CD8-positive, alpha-beta memory T cell (primary cell): Measurements from ENCODE around the gene SEMA6A. TPM values are rescaled to one million over a fixed set of nuclear protein-coding genes. Genes with fewer than 3 reads are reported as not detected.
A peak's percentile ranks its signal among the peaks of the same experiment; 100 is the strongest.

Experiments
- CTCF ChIA-PET: fragments of 350-600 bp; sonication (Branson Sonifier 250); formaldehyde crosslinking; loops from one replicate; lab custom pipeline; 2021; ENCODE audit warnings: antibody characterized with exemption; lab: Charles Lee
- POLR2A ChIA-PET: fragments of 350-600 bp; sonication (Branson Sonifier 250); formaldehyde crosslinking; loops from one replicate; lab custom pipeline; 2021; ENCODE audit warnings: antibody characterized with exemption; lab: Charles Lee
- DNase-seq, 5 donors: peaks; one replicate each; pipeline versions ENCODE4 v3.0.0 to v3.0.0-alpha.2; 2020 to 2022; ENCODE audit warnings: mixed read lengths in 1 of 5
- H3K27ac ChIP-seq: one replicate; pipeline ENCODE4 v1.7.0; 2013; ENCODE audit warnings: low read depth, mild to moderate bottlenecking, low read length, moderate library complexity
- H3K27me3 ChIP-seq: 2 replicates; pipeline ENCODE4 v1.7.0; 2013; ENCODE audit warnings: low read length, mild to moderate bottlenecking; ENCODE audit not compliant: insufficient read depth, poor library complexity, severe bottlenecking
- H3K36me3 ChIP-seq: 2 replicates; pipeline ENCODE4 v1.7.0; 2013; ENCODE audit warnings: mild to moderate bottlenecking, low read length, moderate library complexity; ENCODE audit not compliant: insufficient read depth
- H3K4me1 ChIP-seq: 2 replicates; pipeline ENCODE4 v1.7.0; 2013; ENCODE audit warnings: mild to moderate bottlenecking, low read length, moderate library complexity; ENCODE audit not compliant: insufficient read depth
- H3K4me3 ChIP-seq: 2 replicates; pipeline ENCODE4 v1.7.0; 2013; ENCODE audit warnings: mild to moderate bottlenecking, low read length
- H3K9me3 ChIP-seq: 2 replicates; pipeline ENCODE4 v1.7.0; 2013; ENCODE audit warnings: mild to moderate bottlenecking, low read length
- H3K27ac Mint-ChIP-seq, 8 donors: one replicate each; pipeline ENCODE4 v1.8.0; 2020 to 2021; ENCODE audit warnings: mixed read lengths in 8 of 8, mild to moderate bottlenecking in 6 of 8, inconsistent platforms in 3 of 8, moderate library complexity in 3 of 8
- H3K27me3 Mint-ChIP-seq, 2 donors: one replicate each; pipeline ENCODE4 v1.8.0; 2020 to 2021; ENCODE audit warnings: mixed read lengths in 2 of 2, mild to moderate bottlenecking in 1 of 2, moderate library complexity in 1 of 2
- H3K36me3 Mint-ChIP-seq, 3 donors: one replicate each; pipeline ENCODE4 v1.8.0; 2020 to 2021; ENCODE audit warnings: mixed read lengths in 3 of 3, inconsistent platforms in 1 of 3, mild to moderate bottlenecking in 1 of 3
- H3K4me1 Mint-ChIP-seq, 3 donors: one replicate each; pipeline ENCODE4 v1.8.0; 2020 to 2021; ENCODE audit warnings: mixed read lengths in 3 of 3, inconsistent platforms in 1 of 3, mild to moderate bottlenecking in 1 of 3
- H3K4me3 Mint-ChIP-seq, 7 donors: one replicate each; pipeline ENCODE4 v1.8.0; 2020 to 2021; ENCODE audit warnings: mixed read lengths in 7 of 7, mild to moderate bottlenecking in 6 of 7, moderate library complexity in 4 of 7, inconsistent platforms in 2 of 7
- H3K9me3 Mint-ChIP-seq, 5 donors: one replicate each; pipeline ENCODE4 v1.8.0; 2020 to 2022; ENCODE audit warnings: mixed read lengths in 5 of 5, mild to moderate bottlenecking in 3 of 5, moderate library complexity in 2 of 5, inconsistent platforms in 1 of 5
- polyA plus RNA-seq: library from polyadenylated mRNA; unstranded; fragments of 300-500 nt; fragmentation: Illumina TruSeq; gene quantifications from one replicate; pipeline ENCODE4 v1.2.3, GENCODE V29; 2021
- total RNA-seq, 2 experiments: library from RNA; stranded (reverse); gene quantifications; one replicate each; pipeline ENCODE4 v1.2.3, GENCODE V29; 2021

The SEMA6A gene
- total and polyA plus RNA-seq, 3 experiments from 2014 or later, result 0.49 TPM; not detected in 2

DNA sequence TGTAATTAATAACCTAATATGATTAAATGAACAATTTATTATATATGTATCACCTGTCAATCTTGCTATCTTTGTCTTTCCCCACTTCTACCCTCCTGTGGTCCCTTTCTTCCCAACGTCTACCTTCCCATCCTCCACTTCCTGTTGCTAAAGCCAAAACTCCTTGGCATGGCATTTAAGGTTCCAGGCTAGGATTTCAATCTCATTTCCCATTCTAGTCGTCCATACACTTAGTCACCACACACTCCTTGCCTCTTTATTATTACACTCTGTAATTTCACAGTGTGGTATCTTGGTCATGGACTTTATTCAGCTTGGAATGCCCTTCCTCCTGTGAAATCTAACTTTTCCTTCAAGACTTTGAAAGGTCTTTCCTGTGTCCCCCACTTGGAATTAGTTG, 115.3 kb downstream of the SEMA6A start:
- H3K4me3 Mint-ChIP-seq, result no peak overlapping the region
- H3K27me3 Mint-ChIP-seq, result no peaks in the 10 kb centered on the region
- POLR2A ChIA-PET, result no interaction called here
- peaks cover 0 to 5% (median 4%) of the 10 kb centered on the region in 3 donors for H3K36me3 Mint-ChIP-seq
- H3K27ac Mint-ChIP-seq, result no peak overlapping the region
- Histone ChIP-seq H3K27me3 (no peaks in the 10 kb centered on the region), H3K36me3 (no peaks in the 10 kb centered on the region), H3K4me1 (no peaks in the 10 kb centered on the region), H3K27ac (no peak overlapping the region), H3K9me3 (no peaks in the 10 kb centered on the region), H3K4me3 (no peak overlapping the region)
- peaks cover 0 to under 1% (median 0%) of the 10 kb centered on the region in 3 donors for H3K4me1 Mint-ChIP-seq
- H3K9me3 Mint-ChIP-seq, result peaks cover 0 to 3% (median 0%) of the 10 kb centered on the region in 5 donors
- CTCF ChIA-PET, result no interaction called here
- DNase-seq, result no peak

DNA sequence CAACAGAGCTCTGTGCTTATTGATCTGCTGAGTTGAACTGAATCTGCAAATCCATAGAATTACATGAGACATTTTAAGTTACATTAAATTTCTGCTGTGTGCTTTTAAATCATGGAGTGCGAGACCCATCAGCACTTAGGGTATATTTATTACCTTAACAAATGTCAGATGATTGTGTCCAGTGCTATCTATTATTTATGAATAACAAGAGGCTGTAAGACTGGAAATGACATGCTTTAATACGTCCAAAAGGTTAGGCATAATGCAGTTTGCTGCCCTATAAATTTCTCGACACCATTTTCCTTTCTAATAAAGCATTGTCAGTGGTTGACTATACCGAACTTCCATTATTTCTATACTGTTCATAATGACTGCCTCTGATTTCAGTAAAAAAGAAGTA, 117.6 kb downstream of the SEMA6A start:
- H3K27ac ChIP-seq, result no peak overlapping the region
- ChIA-PET CTCF (interaction anchor here (1.3 kb wide), 1 partner anchor 12 kb away, joined by 3 read pairs; no protein-coding TSS in a partner anchor), POLR2A (no interaction called here)
- no peaks in the 10 kb centered on the region for H3K9me3 ChIP-seq
- Mint-ChIP-seq H3K36me3 (peaks cover 3 to 5% (median 4%) of the 10 kb centered on the region in 3 donors), H3K9me3 (no peaks in the 10 kb centered on the region), H3K4me1 (peaks cover 0 to 6% (median 3%) of the 10 kb centered on the region in 3 donors), H3K27ac (no peak overlapping the region), H3K4me3 (no peak overlapping the region), H3K27me3 (no peaks in the 10 kb centered on the region)
- no peaks in the 10 kb centered on the region for H3K27me3 ChIP-seq
- DNase-seq, result no peak
- H3K4me1 ChIP-seq, result no peaks in the 10 kb centered on the region
- no peaks in the 10 kb centered on the region for H3K36me3 ChIP-seq
- no peak overlapping the region for H3K4me3 ChIP-seq

DNA sequence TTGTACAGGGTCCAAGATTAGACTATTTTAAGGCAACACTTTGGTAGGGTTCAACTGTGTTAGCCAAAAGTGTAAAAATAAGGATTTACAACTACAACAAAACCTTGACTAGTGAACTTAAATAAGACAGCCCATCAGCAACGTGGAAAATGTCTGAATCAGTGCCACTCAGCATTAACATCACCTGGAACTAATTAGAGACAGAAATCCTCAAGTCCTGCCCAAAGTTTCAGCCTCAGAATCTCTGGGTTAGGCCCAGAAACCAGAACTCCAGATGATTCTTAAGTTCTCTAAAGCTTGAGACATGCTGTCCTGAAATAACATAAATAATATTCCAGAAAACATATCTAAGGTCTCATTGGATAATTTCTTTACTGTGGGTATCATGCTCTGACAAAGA, 118.6 kb downstream of the SEMA6A start:
- ChIA-PET POLR2A (no interaction called here), CTCF (interaction anchor here (1.3 kb wide), 1 partner anchor 13 kb away, joined by 3 read pairs; no protein-coding TSS in a partner anchor)
- no peak overlapping the region for H3K4me3 Mint-ChIP-seq
- DNase-seq, result no peak
- H3K27me3 Mint-ChIP-seq, result no peaks in the 10 kb centered on the region
- Histone ChIP-seq H3K27ac (no peak overlapping the region), H3K27me3 (no peaks in the 10 kb centered on the region), H3K36me3 (no peaks in the 10 kb centered on the region), H3K9me3 (no peaks in the 10 kb centered on the region), H3K4me1 (no peaks in the 10 kb centered on the region), H3K4me3 (no peak overlapping the region)
- peaks cover 2 to 7% (median 5%) of the 10 kb centered on the region in 3 donors for H3K36me3 Mint-ChIP-seq
- H3K4me1 Mint-ChIP-seq, result peaks cover 0 to 6% (median 3%) of the 10 kb centered on the region in 3 donors
- no peaks in the 10 kb centered on the region for H3K9me3 Mint-ChIP-seq
- no peak overlapping the region for H3K27ac Mint-ChIP-seq

DNA sequence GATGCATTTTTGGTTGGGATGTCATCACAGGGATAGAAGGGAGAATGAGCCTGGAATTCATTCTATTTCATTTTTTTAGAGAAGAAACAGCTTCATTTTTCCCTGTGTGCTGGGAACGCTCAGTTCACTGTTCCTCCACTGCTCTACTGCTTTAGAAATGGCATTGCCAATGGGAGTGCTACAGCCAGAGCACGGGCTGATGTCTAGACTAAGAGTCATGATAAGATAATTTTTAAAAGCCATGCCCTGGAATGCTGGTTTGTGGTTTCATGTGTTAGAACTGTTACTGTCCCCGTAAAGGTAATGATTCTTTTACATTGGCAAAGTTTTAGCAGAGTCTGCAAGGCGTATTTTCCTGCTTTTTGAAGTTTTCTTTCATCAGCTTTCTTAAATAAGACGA, 119.6 kb downstream of the SEMA6A start:
- Mint-ChIP-seq H3K27ac (no peak overlapping the region), H3K4me3 (no peak overlapping the region), H3K36me3 (peaks cover 7 to 16% (median 10%) of the 10 kb centered on the region in 3 donors), H3K27me3 (no peaks in the 10 kb centered on the region), H3K4me1 (peaks cover 0 to 6% (median 3%) of the 10 kb centered on the region in 3 donors), H3K9me3 (no peaks in the 10 kb centered on the region)
- CTCF ChIA-PET, result no interaction called here
- no peaks in the 10 kb centered on the region for H3K9me3 ChIP-seq
- no peak overlapping the region for H3K4me3 ChIP-seq
- DNase-seq, result no peak
- no peaks in the 10 kb centered on the region for H3K4me1 ChIP-seq
- H3K36me3 ChIP-seq, result no peaks in the 10 kb centered on the region
- POLR2A ChIA-PET, result no interaction called here
- no peak overlapping the region for H3K27ac ChIP-seq
- no peaks in the 10 kb centered on the region for H3K27me3 ChIP-seq

DNA sequence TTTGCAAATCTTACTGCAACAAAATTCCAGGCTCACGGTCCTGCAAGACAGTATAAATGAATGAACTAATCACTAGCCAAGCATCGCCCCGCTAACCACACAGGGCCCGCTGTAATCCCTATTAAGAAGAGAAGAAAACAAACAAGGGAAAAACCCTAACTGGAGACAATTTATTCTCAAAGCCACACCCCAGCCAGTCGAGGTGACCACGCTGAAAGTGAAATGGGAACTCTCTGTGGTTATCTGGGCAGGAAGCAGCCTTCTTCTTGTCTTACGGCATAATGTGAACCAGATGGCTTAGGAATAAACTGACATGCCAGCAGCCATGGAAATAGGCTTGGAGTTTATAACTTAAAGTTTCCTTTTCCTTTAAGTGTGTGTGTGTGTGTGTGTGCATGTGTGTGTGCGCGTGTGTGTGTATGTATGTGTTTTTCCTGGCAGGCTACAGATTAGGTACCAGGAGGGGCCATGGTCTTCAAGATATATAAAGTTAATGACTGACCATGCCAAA, 120.2 kb downstream of the SEMA6A start:
- H3K4me1 Mint-ChIP-seq, result peaks cover 0 to 6% (median 3%) of the 10 kb centered on the region in 3 donors
- H3K27ac Mint-ChIP-seq, result no peak overlapping the region
- H3K36me3 ChIP-seq, result no peaks in the 10 kb centered on the region
- no peaks in the 10 kb centered on the region for H3K27me3 Mint-ChIP-seq
- ChIA-PET CTCF (no interaction called here), POLR2A (no interaction called here)
- H3K9me3 ChIP-seq, result no peaks in the 10 kb centered on the region
- no peaks in the 10 kb centered on the region for H3K4me1 ChIP-seq
- H3K4me3 ChIP-seq, result no peak overlapping the region
- no peak for DNase-seq
- peaks cover 9 to 18% (median 12%) of the 10 kb centered on the region in 3 donors for H3K36me3 Mint-ChIP-seq
- no peak overlapping the region for H3K4me3 Mint-ChIP-seq
- no peaks in the 10 kb centered on the region for H3K27me3 ChIP-seq
- H3K27ac ChIP-seq, result no peak overlapping the region
- H3K9me3 Mint-ChIP-seq, result no peaks in the 10 kb centered on the region

DNA sequence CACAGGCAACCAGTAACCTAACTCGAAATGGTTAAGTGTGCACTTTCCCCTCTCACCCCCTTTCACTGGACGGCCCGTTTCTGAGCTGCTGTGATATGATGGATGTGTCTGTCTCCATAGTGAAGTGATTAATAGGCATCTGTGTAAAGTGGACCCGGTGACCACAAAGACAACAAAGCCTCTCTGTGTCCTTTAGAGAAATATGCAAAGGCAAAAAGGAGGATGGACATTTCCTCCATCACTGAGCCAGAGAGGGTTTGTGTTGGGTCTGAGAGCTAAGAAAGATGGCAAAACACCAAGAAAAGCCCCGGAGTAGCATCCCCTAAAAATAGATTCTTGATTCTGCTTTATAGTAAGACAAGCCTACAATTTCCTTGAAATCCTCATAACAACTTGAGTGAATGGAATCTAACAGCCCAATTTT, 120.6 kb downstream of the SEMA6A start:
- Histone ChIP-seq H3K4me3 (no peak overlapping the region), H3K36me3 (no peaks in the 10 kb centered on the region), H3K4me1 (no peaks in the 10 kb centered on the region), H3K9me3 (no peaks in the 10 kb centered on the region), H3K27me3 (no peaks in the 10 kb centered on the region), H3K27ac (no peak overlapping the region)
- ChIA-PET CTCF (no interaction called here), POLR2A (no interaction called here)
- H3K27me3 Mint-ChIP-seq, result no peaks in the 10 kb centered on the region
- H3K27ac Mint-ChIP-seq, result peak overlapping the region in 1 of 8 donors; percentile 58
- H3K4me3 Mint-ChIP-seq, result no peak overlapping the region
- peaks cover 0 to 6% (median 3%) of the 10 kb centered on the region in 3 donors for H3K4me1 Mint-ChIP-seq
- H3K36me3 Mint-ChIP-seq, result peaks cover 9 to 22% (median 16%) of the 10 kb centered on the region in 3 donors
- H3K9me3 Mint-ChIP-seq, result no peaks in the 10 kb centered on the region
- DNase-seq, result no peak

DNA sequence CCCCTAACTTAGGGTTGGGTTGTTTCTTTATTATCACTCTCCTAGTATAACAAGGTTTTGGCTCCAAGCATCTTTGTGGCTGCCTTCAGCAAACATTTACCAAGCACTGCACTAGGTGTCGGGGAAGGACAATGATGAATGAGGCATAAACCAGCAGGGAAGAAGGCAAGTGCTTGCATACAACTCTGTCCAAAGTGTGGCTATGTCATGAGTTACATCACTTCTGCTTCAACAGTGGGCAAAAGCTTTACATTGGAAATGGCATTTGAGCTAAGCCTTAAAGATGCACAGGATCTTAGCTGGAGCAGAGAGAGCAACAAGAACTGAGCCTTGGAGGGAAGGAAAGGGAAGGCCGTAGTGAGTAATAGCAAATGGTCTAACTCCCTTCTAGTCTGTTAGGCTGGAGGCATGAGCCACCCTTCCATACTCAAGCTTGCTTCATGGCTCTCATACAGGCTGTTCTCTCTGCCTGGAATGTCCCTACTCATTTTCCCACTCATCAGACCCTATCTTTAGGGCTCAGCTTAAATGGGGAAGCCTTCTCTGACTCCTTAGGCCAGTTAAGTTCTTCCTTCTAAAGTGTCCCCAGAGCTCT, 121.8 kb downstream of the SEMA6A start:
- no peaks in the 10 kb centered on the region for H3K27me3 ChIP-seq
- peaks cover 13 to 25% (median 22%) of the 10 kb centered on the region in 3 donors for H3K36me3 Mint-ChIP-seq
- H3K4me1 Mint-ChIP-seq, result peaks cover 0 to 6% (median 3%) of the 10 kb centered on the region in 3 donors
- no peaks in the 10 kb centered on the region for H3K36me3 ChIP-seq
- no peaks in the 10 kb centered on the region for H3K4me1 ChIP-seq
- ChIA-PET CTCF (no interaction called here), POLR2A (no interaction called here)
- no peak overlapping the region for H3K27ac Mint-ChIP-seq
- DNase-seq, result no peak
- no peaks in the 10 kb centered on the region for H3K9me3 Mint-ChIP-seq
- no peak overlapping the region for H3K27ac ChIP-seq
- no peaks in the 10 kb centered on the region for H3K9me3 ChIP-seq
- no peaks in the 10 kb centered on the region for H3K27me3 Mint-ChIP-seq
- H3K4me3 ChIP-seq, result no peak overlapping the region
- H3K4me3 Mint-ChIP-seq, result no peak overlapping the region

DNA sequence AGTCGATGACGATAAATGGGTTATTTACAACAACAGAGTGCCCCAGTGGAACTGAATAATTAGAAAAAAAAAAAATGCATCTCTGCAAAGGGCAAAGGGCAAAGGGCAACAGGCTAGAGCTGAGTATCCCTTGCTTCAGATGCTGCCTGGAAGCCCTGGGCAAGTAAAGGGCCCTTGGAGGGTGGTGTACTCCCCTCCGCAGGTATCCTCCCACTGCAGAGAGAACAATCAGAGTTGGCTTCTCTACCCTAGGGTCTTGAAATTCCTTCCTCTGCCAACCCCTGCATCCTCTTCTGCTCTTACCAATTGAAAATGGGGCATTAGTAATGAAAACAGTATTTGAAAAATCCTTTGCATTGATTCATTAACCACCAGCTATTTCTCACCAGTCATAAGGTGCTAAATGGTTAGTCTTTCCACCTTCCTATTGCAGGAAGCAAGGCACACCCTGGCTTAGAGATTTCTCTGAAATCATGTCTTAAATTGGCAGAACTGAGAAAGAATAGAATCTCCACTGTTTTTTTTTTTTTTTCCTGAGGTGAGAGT, 122.6 kb downstream of the SEMA6A start:
- H3K27me3 ChIP-seq, result no peaks in the 10 kb centered on the region
- no peaks in the 10 kb centered on the region for H3K4me1 ChIP-seq
- Mint-ChIP-seq H3K36me3 (peaks cover 13 to 29% (median 25%) of the 10 kb centered on the region in 3 donors), H3K27me3 (no peaks in the 10 kb centered on the region), H3K4me1 (peaks cover 0 to 6% (median 3%) of the 10 kb centered on the region in 3 donors), H3K9me3 (no peaks in the 10 kb centered on the region), H3K4me3 (no peak overlapping the region), H3K27ac (no peak overlapping the region)
- H3K36me3 ChIP-seq, result no peaks in the 10 kb centered on the region
- H3K4me3 ChIP-seq, result no peak overlapping the region
- POLR2A ChIA-PET, result no interaction called here
- DNase-seq, result no peak
- H3K9me3 ChIP-seq, result no peaks in the 10 kb centered on the region
- no peak overlapping the region for H3K27ac ChIP-seq
- CTCF ChIA-PET, result no interaction called here
